Gastroesophageal sphincter (tissue), 4 donors: ENCODE data around the gene PSAP. TPM values are rescaled to one million over a fixed set of nuclear protein-coding genes. Genes with fewer than 3 reads are reported as not detected.
"Not testable (repeated sequence)": the region's sequence is repeated elsewhere in the genome, so short reads cannot be mapped to it uniquely, and the experiment has no call there.

Experiments used
- ATAC-seq: fragments of 150-250 bp; one replicate; pipeline ENCODE4 v1.9.1; 2016; ENCODE audit warnings: mild to moderate bottlenecking, moderate library complexity
- H3K27ac ChIP-seq, 4 donors: fragments of 200-600 bp; sonication (generic) in 3 of 4; 1 replicate in 3 of 4; 2 replicates in 1 of 4; pipeline ENCODE4 v1.5.1; 2016 to 2019
- H3K27me3 ChIP-seq: fragments of 200-600 bp; sonication (generic); one replicate; pipeline ENCODE4 v1.5.1; 2019
- H3K36me3 ChIP-seq, 2 donors: fragments of 200-600 bp; sonication (generic); one replicate each; pipeline ENCODE4 v1.5.1; 2019; ENCODE audit warnings: control low read depth in 1 of 2
- H3K4me1 ChIP-seq, 3 donors: fragments of 200-600 bp; sonication (generic); 1 replicate in 2 of 3; 2 replicates in 1 of 3; pipeline ENCODE4 v1.5.1; 2016 to 2019; ENCODE audit warnings: control low read depth in 2 of 3
- H3K4me3 ChIP-seq, 2 donors: fragments of 200-600 bp; sonication (generic); one replicate each; pipeline ENCODE4 v1.5.1; 2019; ENCODE audit warnings: mild to moderate bottlenecking in 1 of 2, moderate library complexity in 1 of 2
- H3K9me3 ChIP-seq, 3 donors: fragments of 200-600 bp; sonication (generic); one replicate each; pipeline ENCODE4 v1.5.1; 2017 to 2019; ENCODE audit warnings: control low read depth in 2 of 3
- EP300 ChIP-seq: sonication (generic); formaldehyde crosslinking; IDR thresholded peaks from one replicate; pipeline ENCODE4 v1.6.1; 2017; ENCODE audit warnings: antibody characterized with exemption, mild to moderate bottlenecking
- POLR2A ChIP-seq, 2 donors: fragments of 450-650 bp; IDR thresholded peaks; one replicate each; pipeline ENCODE4 v1.6.1; 2017; ENCODE audit warnings: antibody characterized with exemption in 2 of 2, mild to moderate bottlenecking in 2 of 2, moderate library complexity in 1 of 2
- POLR2AphosphoS5 ChIP-seq: sonication (generic); formaldehyde crosslinking; IDR thresholded peaks from one replicate; pipeline ENCODE4 v1.6.1; 2017; ENCODE audit warnings: antibody characterized with exemption
- WGBS, 2 donors: methylation state at CpG; one replicate each; pipeline ENCODE4 v1.1.5; 2018; ENCODE audit warnings: low coverage in 1 of 2; 5-methylcytosine and 5-hydroxymethylcytosine counted together
- total RNA-seq, 4 donors: library from RNA; depleted of rRNA; stranded (reverse); fragments of >200 nt; gene quantifications; one replicate each; pipeline ENCODE4 v1.1.0, GENCODE V29; 2016
- TF ChIP-seq, protein P1 (sequence below), 4 experiments: fragments of 200-600 bp in 2 of 4; fragments of 450-650 bp in 2 of 4; sonication (generic) in 1 of 4; IDR thresholded peaks; one replicate each; pipeline ENCODE4 v1.5.1; 2017 to 2019; ENCODE audit warnings: antibody characterized with exemption in 4 of 4, mild to moderate bottlenecking in 2 of 4, moderate library complexity in 2 of 4

PSAP gene
- total RNA-seq, 4 donors from 2014 or later = 604 to 881 (median 718) TPM

DNA sequence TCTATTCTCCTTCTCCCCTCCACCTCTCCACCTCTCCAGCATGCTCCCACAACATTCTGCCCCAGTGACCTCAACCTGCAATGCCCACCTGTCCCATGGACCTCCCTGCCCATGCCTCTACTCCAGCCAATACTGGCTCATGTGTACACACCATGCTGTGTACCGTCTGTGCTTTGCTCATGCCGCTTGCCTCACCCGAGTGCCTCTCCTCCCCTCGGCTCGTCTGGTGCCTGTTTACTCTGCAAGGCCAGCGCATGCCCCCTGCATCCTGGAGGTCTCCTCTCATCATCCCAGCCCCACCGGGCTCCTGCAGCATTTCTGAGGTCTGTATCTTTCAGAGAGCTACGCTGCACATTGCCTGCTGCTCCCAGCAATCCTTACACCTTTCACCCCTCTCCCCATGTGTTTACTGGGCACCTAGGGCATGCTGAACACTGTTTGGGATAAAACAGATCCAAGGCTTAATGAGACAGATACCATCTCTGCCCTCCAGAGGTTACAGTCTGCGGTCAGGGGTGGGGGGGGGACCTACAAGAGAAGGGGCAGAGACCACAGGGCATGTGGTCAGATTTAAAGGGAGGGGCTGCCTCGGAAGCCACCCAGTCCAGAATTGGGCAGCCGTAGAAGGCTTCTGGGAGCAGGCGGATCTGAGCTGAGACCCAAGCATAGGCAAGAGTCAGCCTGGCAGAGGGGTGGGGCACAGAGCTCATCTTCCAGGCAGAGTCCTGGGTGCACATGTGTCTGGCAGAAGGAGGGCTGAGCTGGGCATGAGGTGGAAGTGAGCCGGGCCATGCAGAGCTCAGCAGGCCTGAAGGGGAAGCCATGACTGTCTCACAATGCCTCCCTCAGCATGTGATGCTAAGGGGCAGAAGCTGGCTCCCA, 29.6 kb upstream of the PSAP start:
- Histone ChIP-seq H3K4me1 (no peaks in the 10 kb centered on the region), H3K27ac (no peak overlapping the region), H3K36me3 (no peaks in the 10 kb centered on the region), H3K9me3 (no peaks in the 10 kb centered on the region), H3K4me3 (no peak overlapping the region), H3K27me3 (no peaks in the 10 kb centered on the region)
- TF ChIP-seq POLR2A (IDR thresholded peaks at IDR 0.05) (no peak), POLR2AphosphoS5 (no peak), EP300 (no peak)
- TF ChIP-seq, protein P1, sequence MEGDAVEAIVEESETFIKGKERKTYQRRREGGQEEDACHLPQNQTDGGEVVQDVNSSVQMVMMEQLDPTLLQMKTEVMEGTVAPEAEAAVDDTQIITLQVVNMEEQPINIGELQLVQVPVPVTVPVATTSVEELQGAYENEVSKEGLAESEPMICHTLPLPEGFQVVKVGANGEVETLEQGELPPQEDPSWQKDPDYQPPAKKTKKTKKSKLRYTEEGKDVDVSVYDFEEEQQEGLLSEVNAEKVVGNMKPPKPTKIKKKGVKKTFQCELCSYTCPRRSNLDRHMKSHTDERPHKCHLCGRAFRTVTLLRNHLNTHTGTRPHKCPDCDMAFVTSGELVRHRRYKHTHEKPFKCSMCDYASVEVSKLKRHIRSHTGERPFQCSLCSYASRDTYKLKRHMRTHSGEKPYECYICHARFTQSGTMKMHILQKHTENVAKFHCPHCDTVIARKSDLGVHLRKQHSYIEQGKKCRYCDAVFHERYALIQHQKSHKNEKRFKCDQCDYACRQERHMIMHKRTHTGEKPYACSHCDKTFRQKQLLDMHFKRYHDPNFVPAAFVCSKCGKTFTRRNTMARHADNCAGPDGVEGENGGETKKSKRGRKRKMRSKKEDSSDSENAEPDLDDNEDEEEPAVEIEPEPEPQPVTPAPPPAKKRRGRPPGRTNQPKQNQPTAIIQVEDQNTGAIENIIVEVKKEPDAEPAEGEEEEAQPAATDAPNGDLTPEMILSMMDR (IDR thresholded peaks at IDR 0.05) = no peak
- 71 to 96% methylated on average over 6 to 7 of the region's 13 CpGs for WGBS, 2 donors
- peak; percentile 84 for ATAC-seq

DNA sequence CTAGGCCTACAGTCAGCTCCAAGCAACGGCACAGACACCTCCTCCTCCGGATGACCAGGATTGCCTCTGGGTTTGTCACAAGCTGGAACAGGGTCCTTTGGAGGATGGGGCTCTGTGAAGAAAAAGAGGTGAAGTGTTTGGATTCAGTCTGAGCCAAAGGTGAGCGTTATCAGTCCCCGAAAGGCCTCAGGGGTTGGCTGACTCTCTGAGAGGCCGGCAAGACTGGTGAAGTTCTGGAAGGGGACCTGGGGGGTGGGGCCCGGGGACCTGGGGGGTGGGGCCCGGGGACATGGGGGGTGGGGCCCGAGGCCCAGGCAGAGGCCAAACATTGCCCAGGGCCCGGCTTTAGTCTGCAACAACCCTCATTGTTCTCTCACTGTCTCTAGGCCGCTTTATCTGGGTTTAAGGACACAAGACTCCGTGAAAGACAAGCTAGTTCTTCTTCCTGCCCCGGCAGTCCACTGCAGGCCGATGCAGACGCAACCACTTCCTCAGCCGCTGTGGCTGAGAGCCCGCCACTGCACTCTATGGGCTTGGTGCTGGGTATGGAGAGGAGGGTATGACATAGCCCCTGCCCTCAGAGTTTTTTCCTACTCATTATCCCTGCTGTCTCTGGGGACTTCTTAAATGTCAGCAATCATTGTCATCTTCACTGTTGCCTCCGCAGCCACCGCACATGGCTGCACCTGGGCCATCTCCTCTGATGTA, 27.4 kb upstream of the PSAP start:
- Histone ChIP-seq H3K27ac (no peak overlapping the region), H3K4me1 (no peaks in the 10 kb centered on the region), H3K36me3 (no peaks in the 10 kb centered on the region), H3K9me3 (no peaks in the 10 kb centered on the region), H3K4me3 (no peak overlapping the region), H3K27me3 (no peaks in the 10 kb centered on the region)
- TF ChIP-seq EP300 (no peak), POLR2A (IDR thresholded peaks at IDR 0.05) (no peak), POLR2AphosphoS5 (no peak)
- TF ChIP-seq, protein P1 (IDR thresholded peaks at IDR 0.05) = no peak
- ATAC-seq = no peak
- WGBS, 2 donors = 74 to 88% methylated on average over 4 to 9 of the region's 18 CpGs

DNA sequence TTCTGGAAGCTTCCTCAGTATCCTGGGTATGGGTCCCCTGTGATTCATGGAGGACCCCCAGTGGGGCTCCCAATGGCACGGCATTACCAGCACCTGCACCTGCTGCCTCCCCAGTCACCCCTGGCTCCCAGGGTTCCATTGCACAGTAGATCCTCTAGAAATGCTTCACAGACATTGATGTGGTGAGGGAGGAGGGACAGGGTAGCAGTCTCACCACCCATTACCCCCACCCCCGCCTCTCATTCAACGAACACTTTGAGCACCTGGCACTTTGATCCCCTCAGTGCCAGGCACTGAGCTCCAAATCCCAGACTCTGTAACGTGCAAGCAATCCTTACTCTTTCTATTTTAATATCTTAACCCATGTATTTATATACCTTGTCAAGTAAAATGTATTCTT, 26.8 kb upstream of the PSAP start:
- Histone ChIP-seq H3K27me3 (no peaks in the 10 kb centered on the region), H3K27ac (no peak overlapping the region), H3K9me3 (no peaks in the 10 kb centered on the region), H3K4me3 (no peak overlapping the region), H3K36me3 (no peaks in the 10 kb centered on the region), H3K4me1 (no peaks in the 10 kb centered on the region)
- TF ChIP-seq EP300 (no peak), POLR2A (IDR thresholded peaks at IDR 0.05) (no peak), POLR2AphosphoS5 (no peak)
- TF ChIP-seq, protein P1 (IDR thresholded peaks at IDR 0.05) = no peak
- 58 to 75% methylated on average over 2 to 4 of the region's 4 CpGs for WGBS, 2 donors
- ATAC-seq = no peak

DNA sequence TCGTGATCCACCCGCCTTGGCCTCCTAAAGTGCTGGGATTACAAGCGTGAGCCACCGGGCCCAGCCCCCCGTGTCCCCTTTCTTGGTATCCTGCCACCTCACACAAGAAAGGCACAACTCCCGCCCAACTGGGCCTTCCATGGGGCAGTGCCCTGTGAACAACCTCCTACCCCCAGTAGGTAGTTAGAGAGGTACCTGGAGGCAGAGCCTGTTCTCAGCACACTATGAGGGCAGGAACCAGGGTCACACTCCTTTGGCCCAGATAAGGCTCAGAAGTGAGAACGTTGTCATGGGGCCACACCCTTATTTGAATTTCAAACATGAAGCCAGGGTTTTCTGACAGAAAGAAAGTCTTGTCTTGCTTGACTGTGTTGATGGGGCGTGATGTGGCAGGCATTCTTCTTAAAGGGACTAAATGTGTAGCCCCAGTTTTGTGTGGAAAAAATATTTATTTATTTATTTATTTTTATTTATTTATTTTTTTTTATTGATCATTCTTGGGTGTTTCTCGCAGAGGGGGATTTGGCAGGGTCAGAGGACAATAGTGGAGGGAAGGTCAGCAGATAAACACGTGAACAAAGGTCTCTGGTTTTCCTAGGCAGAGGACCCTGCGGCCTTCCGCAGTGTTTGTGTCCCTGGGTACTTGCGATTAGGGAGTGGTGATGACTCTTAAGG, 23.8 kb upstream of the PSAP start:
- H3K36me3 ChIP-seq, H3K9me3 ChIP-seq, H3K27ac ChIP-seq, H3K27me3 ChIP-seq, ATAC-seq, H3K4me3 ChIP-seq: not testable (repeated sequence)
- 60 to 80% methylated on average over 2 to 4 of the region's 13 CpGs for WGBS, 2 donors
- peaks cover 0 to 17% (median 5%) of the 10 kb centered on the region in 3 donors for H3K4me1 ChIP-seq

DNA sequence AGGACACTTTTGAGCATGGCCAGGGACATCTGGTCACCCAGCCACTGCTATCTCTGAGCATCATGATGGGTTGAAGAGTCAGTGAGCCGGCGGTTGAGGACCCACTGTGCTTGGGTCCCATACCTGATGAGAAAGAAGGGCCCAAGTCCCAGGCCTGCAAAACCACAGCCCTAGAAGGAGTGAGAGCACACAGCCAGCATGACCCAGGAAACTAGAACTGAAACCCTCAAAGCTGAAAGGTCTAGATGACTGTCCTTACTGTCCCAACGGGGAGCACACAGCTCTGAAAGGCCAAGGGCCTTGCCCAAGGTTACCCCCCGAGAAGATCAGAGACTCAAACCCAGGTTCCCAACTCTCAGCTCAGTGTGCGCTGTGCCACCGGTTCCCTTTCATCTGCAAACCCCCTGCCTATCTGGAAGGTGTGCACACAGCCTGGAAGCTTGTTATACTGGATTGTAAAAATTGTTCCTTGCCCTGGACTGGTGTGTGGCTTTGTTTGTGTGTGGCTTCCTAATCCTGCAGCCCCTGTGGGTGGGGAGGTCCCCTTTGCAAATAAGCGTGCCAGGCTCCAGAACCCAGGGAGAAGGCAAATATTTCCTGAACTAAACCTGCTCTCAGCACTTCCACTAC, 22.6 kb upstream of the PSAP start:
- H3K27me3 ChIP-seq = no peaks in the 10 kb centered on the region
- H3K27ac ChIP-seq = no peak overlapping the region
- 93 to 100% methylated on average over 2 to 3 of the region's 7 CpGs for WGBS, 2 donors
- no peak for TF ChIP-seq EP300
- TF ChIP-seq, protein P1 (IDR thresholded peaks at IDR 0.05) = no peak
- no peak for TF ChIP-seq POLR2A (IDR thresholded peaks at IDR 0.05)
- no peak for TF ChIP-seq POLR2AphosphoS5
- H3K4me1 ChIP-seq = peaks cover 0 to 17% (median 5%) of the 10 kb centered on the region in 3 donors
- no peak overlapping the region for H3K4me3 ChIP-seq
- no peak for ATAC-seq
- no peaks in the 10 kb centered on the region for H3K36me3 ChIP-seq
- H3K9me3 ChIP-seq = no peaks in the 10 kb centered on the region

DNA sequence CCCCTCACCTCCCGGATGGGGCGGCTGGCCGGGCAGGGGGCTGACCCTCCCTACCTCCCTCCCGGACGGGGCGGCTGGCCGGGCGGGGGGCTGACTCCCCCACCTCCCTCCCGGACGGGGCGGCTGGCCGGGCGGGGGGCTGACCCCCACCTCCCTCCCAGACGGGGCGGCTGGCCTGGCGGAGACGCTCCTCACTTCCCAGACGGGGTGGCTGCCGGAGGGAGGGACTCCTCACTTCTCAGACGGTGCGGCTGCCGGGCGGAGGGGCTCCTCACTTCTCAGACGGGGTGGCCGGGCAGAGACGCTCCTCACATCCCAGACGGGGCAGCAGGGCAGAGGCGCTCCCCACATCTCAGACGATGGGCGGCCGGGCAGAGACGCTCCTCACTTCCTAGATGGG, 18.6 kb upstream of the PSAP start:
- not testable (repeated sequence) for H3K36me3 ChIP-seq, H3K27ac ChIP-seq, H3K9me3 ChIP-seq, H3K4me3 ChIP-seq, H3K27me3 ChIP-seq, ATAC-seq
- WGBS, 2 donors = no CpG with 5 or more reads among the region's 32 CpGs
- peaks cover 0 to 17% (median 5%) of the 10 kb centered on the region in 3 donors for H3K4me1 ChIP-seq
